Kidney (tissue), 14 donors: ENCODE measurements around the gene PCBP2. TPM values are rescaled to one million over a fixed set of nuclear protein-coding genes. Genes with fewer than 3 reads are reported as not detected.
"Not testable (repeated sequence)": the region's sequence is repeated elsewhere in the genome, so short reads cannot be mapped to it uniquely, and the experiment has no call there.

Experiments used
- DNase-seq, 5 donors: peaks; one replicate each; pipeline ENCODE4 v3.0.0-alpha.2; 2013 to 2020
- FAIRE-seq: peaks from 2 replicates; lab custom pipeline; 2012; peaks lifted over from hg19 to GRCh38; lab: Jason Lieb, UNC
- H3K27ac ChIP-seq, 2 donors: one replicate each; pipeline ENCODE4 v1.7.0; 2013; ENCODE audit warnings: low read depth in 2 of 2, low read length in 2 of 2, inconsistent platforms in 1 of 2
- H3K27me3 ChIP-seq: one replicate; pipeline ENCODE4 v1.7.1; 2013; ENCODE audit warnings: low read length, inconsistent platforms; ENCODE audit not compliant: control insufficient read depth, insufficient read depth
- H3K36me3 ChIP-seq, 3 donors: one replicate each; pipeline versions ENCODE4 v1.7.0 to v1.7.1; 2013; ENCODE audit warnings: low read length in 3 of 3, control low read depth in 1 of 3, inconsistent platforms in 1 of 3; ENCODE audit not compliant: insufficient read depth in 3 of 3, control insufficient read depth in 2 of 3
- H3K4me1 ChIP-seq, 3 donors: one replicate each; pipeline versions ENCODE4 v1.7.0 to v1.7.1; 2013; ENCODE audit warnings: low read length in 3 of 3, inconsistent platforms in 1 of 3, low read depth in 1 of 3; ENCODE audit not compliant: control insufficient read depth in 2 of 3, insufficient read depth in 2 of 3
- H3K4me3 ChIP-seq, 3 donors: one replicate each; pipeline versions ENCODE4 v1.7.0 to v1.8.1; 2013; ENCODE audit warnings: low read length in 3 of 3, control low read depth in 1 of 3, inconsistent platforms in 1 of 3
- H3K9ac ChIP-seq, 3 donors: one replicate each; pipeline versions ENCODE4 v1.7.0 to v1.7.1; 2013; ENCODE audit warnings: low read length in 3 of 3, control low read depth in 1 of 3, inconsistent platforms in 1 of 3
- H3K9me3 ChIP-seq, 3 donors: one replicate each; pipeline versions ENCODE4 v1.7.0 to v1.7.1; 2013; ENCODE audit warnings: low read length in 3 of 3, control low read depth in 1 of 3, inconsistent platforms in 1 of 3; ENCODE audit not compliant: control insufficient read depth in 2 of 3, insufficient read depth in 1 of 3
- intact Hi-C: fragments of 100-400 bp; cut with DNase I; formaldehyde crosslinking; loops from one replicate; pipeline ENCODE4 v1.11.1; 2022
- polyA plus RNA-seq: library from polyadenylated mRNA; stranded (reverse); fragments of 350-450 nt; fragmentation: Illumina TruSeq; extraction: RNeasy Lipid Tissue Mini Kit (QIAGEN cat#74804); gene quantifications from one replicate; pipeline ENCODE4 v1.2.3, GENCODE V29; 2014; ENCODE audit warnings: low read depth, low replicate concordance; ENCODE audit not compliant: insufficient read depth
- total RNA-seq: library from RNA; stranded (reverse); fragmentation: NEBNext Ultra II Directional; extraction: Animal tissue kit (Norgen Biotek cat#: 25700); gene quantifications from one replicate; pipeline ENCODE4 v1.2.1, GENCODE V29; 2021
- TF ChIP-seq, protein P1 (sequence below): IDR thresholded peaks from 3 replicates; pipeline ENCODE4 v1.5.1; 2012; ENCODE audit warnings: mild to moderate bottlenecking, moderate library complexity, borderline replicate concordance; ENCODE audit not compliant: insufficient read depth; ENCODE audit errors: extremely low read depth
- donor health status: control.
- donor health status: control.
- donor health status: control.
- donor health status: control.
- donor health status: control.
- donor health status: DM: yes; HTN: yes; CAD: no.
- donor health status: Normal renal cell carcinoma (clear cell type).

PCBP2 gene
- total and polyA plus RNA-seq, 2 donors from 2014 or later: 597 to 732 TPM

DNA sequence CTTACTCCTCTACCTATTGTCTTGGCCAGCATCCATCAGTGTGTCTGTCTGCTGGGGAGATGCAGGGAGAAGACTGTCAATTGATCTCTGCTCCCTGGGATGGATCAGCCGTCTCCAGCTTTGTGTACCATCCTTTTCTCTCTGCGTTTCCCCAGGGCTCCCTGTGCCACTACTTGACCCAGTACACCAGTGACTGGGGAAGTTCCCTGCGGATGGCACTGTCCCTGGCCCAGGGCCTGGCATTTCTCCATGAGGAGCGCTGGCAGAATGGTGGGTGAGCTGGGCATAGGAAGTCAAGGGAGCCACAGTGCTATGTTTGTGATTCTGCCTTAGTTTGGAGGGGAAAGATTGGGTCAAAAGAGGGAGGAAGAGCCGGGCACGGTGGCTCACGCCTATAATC lies 23.2 kb upstream of the PCBP2 start:
- H3K27ac ChIP-seq: no peak overlapping the region
- peak in 1 of 5 donors; percentile 35 for DNase-seq
- FAIRE-seq: no peak
- H3K36me3 ChIP-seq: no peaks in the 10 kb centered on the region
- H3K4me3 ChIP-seq: no peak overlapping the region
- no peak overlapping the region for H3K9ac ChIP-seq
- H3K9me3 ChIP-seq: no peaks in the 10 kb centered on the region
- H3K4me1 ChIP-seq: no peaks in the 10 kb centered on the region
- TF ChIP-seq, protein P1, sequence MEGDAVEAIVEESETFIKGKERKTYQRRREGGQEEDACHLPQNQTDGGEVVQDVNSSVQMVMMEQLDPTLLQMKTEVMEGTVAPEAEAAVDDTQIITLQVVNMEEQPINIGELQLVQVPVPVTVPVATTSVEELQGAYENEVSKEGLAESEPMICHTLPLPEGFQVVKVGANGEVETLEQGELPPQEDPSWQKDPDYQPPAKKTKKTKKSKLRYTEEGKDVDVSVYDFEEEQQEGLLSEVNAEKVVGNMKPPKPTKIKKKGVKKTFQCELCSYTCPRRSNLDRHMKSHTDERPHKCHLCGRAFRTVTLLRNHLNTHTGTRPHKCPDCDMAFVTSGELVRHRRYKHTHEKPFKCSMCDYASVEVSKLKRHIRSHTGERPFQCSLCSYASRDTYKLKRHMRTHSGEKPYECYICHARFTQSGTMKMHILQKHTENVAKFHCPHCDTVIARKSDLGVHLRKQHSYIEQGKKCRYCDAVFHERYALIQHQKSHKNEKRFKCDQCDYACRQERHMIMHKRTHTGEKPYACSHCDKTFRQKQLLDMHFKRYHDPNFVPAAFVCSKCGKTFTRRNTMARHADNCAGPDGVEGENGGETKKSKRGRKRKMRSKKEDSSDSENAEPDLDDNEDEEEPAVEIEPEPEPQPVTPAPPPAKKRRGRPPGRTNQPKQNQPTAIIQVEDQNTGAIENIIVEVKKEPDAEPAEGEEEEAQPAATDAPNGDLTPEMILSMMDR: no peak
- no peaks in the 10 kb centered on the region for H3K27me3 ChIP-seq
- intact Hi-C loops: loop anchor here (10.0 kb wide), 1 partner anchor 74 kb away; no protein-coding TSS in a partner anchor

DNA sequence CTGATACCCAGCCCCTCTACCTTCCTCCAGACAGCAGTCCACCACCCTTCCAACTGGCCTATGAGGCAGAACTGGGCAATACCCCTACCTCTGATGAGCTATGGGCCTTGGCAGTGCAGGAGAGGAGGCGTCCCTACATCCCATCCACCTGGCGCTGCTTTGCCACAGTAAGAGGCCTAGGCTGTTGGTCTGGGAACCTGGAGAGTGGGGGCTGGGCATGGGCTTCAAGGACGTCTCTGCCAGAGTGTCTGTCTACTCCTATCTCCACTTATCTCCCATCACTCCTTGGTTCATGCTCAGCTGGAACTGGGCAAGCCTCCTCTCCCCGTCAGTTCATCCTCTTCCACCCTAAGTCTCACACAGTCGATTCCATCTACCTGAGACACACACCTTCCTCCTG lies 21.8 kb upstream of the PCBP2 start:
- intact Hi-C loops: no loop called here

DNA sequence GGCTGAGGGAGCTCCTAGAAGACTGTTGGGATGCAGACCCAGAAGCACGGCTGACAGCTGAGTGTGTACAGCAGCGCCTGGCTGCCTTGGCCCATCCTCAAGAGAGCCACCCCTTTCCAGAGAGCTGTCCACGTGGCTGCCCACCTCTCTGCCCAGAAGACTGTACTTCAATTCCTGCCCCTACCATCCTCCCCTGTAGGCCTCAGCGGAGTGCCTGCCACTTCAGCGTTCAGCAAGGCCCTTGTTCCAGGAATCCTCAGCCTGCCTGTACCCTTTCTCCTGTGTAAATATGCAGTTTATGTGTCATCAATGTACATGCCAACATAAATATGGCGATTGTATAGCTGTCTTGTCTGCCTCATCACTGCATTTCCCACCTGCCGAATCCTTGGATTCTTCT lies 20.7 kb upstream of the PCBP2 start:
- H3K4me3 ChIP-seq: no peak overlapping the region
- intact Hi-C loops: no loop called here
- FAIRE-seq (no peak), DNase-seq (peak in 1 of 5 donors; percentile 48)
- H3K9ac ChIP-seq: no peak overlapping the region
- H3K36me3 ChIP-seq: no peaks in the 10 kb centered on the region
- TF ChIP-seq, protein P1: no peak
- H3K27me3 ChIP-seq: no peaks in the 10 kb centered on the region
- H3K9me3 ChIP-seq: no peaks in the 10 kb centered on the region
- H3K4me1 ChIP-seq: no peaks in the 10 kb centered on the region
- no peak overlapping the region for H3K27ac ChIP-seq

More for the DNA sequence above, 21.8 kb upstream of the PCBP2 start:
- FAIRE-seq (no peak), DNase-seq (peak in 1 of 5 donors; percentile 33)
- Histone ChIP-seq H3K36me3 (no peaks in the 10 kb centered on the region), H3K4me3 (no peak overlapping the region), H3K4me1 (no peaks in the 10 kb centered on the region), H3K9ac (no peak overlapping the region), H3K9me3 (no peaks in the 10 kb centered on the region), H3K27ac (no peak overlapping the region), H3K27me3 (no peaks in the 10 kb centered on the region)
- TF ChIP-seq, protein P1: no peak

DNA sequence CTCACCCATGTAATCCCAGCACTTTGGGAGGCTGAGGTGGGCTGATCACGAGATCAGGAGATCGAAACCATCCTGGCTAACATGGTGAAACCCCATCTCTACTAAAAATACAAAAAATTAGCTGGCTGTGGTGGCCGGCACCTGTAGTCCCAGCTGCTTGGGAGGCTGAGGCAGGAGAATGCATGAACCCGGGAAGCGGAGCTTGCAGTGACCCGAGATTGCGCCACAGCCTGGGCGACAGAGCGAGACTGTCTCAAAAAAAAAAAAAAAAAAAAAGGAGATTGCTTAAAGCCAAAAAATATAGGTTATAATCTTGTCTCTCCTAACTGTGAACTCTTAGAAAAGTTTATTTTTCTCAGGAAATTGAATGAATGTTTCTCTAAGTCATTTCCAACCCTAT lies 16.6 kb upstream of the PCBP2 start:
- H3K27ac ChIP-seq, H3K9ac ChIP-seq, H3K9me3 ChIP-seq, FAIRE-seq, H3K4me3 ChIP-seq, H3K27me3 ChIP-seq, H3K36me3 ChIP-seq, H3K4me1 ChIP-seq, intact Hi-C loops: not testable (repeated sequence)
- DNase-seq: peak in 1 of 5 donors; percentile 8

DNA sequence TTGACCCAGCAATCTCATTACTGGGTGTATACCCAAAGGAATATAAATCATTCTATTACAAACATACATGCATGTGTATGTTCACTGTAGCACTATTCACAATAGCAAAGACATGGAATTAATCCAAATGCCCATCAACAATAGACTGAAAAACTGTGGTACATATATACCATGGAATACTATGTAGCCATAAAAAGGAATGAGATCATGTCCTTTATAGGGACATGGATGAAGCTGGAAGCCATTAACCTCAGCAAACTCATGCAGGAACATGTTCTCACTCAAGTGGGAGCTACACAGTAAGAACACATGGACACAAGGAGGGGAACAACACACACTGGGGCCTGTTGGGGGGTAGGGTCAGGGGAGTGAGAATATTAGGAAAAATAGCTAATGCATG lies 12.3 kb upstream of the PCBP2 start:
- FAIRE-seq, H3K27ac ChIP-seq, H3K9me3 ChIP-seq, H3K4me1 ChIP-seq, DNase-seq, H3K4me3 ChIP-seq, H3K36me3 ChIP-seq, H3K9ac ChIP-seq, H3K27me3 ChIP-seq, intact Hi-C loops: not testable (repeated sequence)
